ENCODE measurements around the gene COL28A1.
"Not testable (repeated sequence)": the region's sequence is repeated elsewhere in the genome, so short reads cannot be mapped to it uniquely, and the experiment has no call there.

Gene COL28A1

DNA sequence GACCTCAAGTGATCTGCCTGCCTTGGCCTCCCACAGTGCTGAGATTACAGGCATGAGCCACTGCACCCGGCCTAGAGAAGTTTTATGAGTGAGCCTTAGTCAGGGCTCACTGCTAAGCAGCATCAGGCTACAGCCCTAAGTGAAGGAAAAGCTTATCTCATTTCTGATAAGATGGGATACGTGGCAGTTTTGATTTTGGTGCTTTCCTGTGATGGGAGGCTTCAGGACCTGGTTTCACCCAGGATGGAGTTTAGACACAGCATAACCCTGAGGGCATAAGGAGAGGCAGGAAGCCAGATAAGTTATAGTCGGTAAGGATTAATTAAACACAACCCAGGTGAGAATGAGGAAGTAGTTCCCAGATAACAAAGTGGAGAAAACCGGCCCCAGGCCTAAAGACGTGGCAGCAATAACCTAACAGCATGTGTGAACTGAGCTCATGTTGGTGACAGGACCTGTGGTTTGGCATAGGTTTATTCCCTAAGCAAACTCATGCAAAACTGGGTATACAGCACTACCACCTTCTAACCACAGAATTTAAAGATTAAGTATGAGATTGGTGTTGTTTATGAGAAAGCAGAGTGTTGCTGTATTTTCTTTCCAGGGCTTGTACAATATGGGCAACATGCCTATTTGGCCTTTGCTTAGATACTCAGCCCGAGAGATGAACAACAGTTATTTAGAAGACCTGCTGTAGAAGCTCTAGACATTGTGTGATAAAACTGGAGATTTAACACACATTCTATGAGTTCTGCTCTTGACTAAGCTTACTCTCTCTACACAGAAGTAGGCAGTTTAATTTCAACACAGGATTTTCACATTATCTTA, 119.4 kb downstream of the COL28A1 start:
- DNase-seq (ENCODE audit: low read depth): no peak

DNA sequence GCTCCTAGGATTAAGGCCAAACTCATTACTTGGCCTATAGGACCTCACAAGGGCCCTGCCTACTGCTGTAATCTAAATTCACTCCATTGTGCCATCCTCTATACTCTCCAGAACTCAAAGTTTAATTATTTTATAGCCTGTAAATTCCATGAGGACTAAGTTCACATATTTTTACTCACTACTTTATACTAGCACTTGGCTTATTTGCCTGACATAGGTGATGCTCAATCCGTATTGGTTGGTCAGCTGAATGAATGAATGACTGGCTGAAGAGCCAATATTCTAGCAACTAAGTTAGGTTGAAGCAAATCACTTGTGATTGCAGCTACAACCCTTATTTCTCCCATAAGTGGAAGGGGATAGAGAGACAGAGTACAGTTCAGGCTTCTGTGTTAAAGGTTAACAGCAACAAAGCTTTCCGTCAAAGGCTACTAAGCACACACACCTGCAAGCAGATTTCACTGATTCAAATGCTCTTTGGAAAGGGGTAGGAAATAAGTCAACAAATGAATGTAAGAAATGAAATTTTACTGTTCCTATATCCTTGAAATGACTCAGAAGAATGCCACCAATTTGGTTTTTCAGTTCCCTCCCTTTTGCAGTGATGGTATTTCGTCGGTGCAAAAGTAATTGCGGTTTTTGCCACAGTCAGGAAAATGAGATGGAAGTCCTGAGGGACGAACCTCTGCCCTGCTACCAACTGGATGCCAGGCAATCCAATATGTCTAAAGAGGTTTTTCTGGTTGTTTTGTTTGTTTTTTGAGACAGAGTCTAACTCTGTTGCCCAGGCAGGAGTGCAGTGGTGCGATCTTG, 120.7 kb downstream of the COL28A1 start:
- no peak for DNase-seq (ENCODE audit: low read depth)

- no peak for DNase-seq (ENCODE audit: low read depth)
Measured at GRCh38 chr7:7408001-7408770, 127.5 kb downstream of the COL28A1 start.

DNA sequence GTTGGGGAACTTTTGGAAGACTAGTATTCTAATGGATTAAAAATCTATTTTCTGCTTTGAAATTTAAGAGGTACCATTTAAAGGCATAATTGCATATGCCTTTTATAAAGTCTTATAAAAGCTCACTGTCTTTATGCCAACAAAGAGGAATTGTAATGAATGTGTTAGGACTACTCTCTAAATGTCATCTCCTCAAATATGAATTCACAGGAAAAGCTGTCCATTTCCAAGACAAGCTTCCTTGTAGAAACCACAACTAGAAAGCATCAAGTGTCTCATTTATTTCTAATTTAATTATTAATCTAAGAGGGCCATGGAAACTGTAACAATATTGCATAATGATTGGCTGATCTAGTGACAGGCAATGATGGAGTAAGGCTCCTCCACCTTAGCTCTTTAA, 130.2 kb downstream of the COL28A1 start:
- no peak for DNase-seq (ENCODE audit: low read depth)

DNA sequence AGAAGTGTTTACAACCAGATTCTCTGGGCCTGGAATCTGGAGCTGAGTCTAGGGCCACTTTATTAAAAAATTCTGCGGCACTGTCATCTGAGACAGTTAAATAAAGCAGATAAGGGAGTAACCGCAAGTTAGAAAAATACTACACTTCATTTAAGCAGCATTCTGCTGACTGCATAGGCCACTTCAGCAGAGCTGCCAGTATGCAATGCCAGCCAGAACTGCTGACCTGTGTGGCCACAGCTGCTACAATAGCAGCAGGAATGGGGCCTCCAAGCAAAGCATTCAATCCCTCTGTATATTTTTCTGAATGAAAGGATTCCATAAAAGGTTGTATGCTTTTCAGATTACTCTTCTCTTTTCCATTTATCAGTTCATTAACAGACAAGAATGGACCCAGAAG, 136.0 kb downstream of the COL28A1 start:
- no peak for DNase-seq (ENCODE audit: low read depth)

- DNase-seq (ENCODE audit: low read depth): no peak
Measured at GRCh38 chr7:7395785-7396184, 139.9 kb downstream of the COL28A1 start.

GRCh38 chr7:7388164-7388563, 147.5 kb downstream of the COL28A1 start:
- DNase-seq (ENCODE audit: low read depth): not testable (repeated sequence)

DNA sequence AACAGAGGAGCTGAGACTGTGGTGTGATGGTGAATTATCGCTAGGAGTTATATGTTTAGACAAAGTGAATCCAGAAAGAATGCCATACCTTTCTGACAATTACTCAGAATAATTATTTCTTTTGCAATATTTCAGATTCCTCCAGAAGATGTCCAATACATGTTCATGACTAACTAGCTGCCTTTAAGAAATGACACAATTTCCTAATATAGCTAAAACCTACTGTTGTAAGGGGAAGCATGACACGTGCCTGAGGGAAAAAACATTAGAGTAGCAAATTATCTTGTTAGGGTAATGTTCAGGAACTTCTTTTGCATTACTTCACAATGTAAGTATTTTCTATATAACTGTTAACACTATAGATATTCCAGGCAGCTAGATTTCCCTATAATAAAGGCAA, 150.3 kb downstream of the COL28A1 start:
- no peak for DNase-seq (ENCODE audit: low read depth)

- DNase-seq (ENCODE audit: low read depth): no peak
Measured at GRCh38 chr7:7384228-7384627, 151.4 kb downstream of the COL28A1 start.

DNA sequence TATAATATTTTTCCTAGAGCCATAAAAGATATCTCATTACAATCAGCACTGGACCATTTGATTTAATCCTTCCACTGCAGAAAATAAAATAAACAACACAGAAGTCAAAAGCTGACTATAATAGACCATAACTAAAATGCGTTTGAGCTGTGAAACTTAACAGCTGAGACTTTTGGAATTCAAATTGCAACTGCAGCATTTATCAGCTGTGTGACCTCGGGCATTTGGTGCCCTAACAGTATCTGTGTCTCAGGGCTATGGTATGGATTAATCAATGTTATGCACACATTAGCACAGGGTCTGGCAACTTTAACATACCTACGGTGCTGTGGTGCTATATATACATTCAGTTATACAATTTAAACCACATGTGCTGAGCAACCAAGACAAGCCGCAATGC, 160.1 kb downstream of the COL28A1 start:
- DNase-seq (ENCODE audit: low read depth): no peak

- no peak for DNase-seq (ENCODE audit: low read depth)
Measured at GRCh38 chr7:7370076-7370475, 165.6 kb downstream of the COL28A1 start.

DNA sequence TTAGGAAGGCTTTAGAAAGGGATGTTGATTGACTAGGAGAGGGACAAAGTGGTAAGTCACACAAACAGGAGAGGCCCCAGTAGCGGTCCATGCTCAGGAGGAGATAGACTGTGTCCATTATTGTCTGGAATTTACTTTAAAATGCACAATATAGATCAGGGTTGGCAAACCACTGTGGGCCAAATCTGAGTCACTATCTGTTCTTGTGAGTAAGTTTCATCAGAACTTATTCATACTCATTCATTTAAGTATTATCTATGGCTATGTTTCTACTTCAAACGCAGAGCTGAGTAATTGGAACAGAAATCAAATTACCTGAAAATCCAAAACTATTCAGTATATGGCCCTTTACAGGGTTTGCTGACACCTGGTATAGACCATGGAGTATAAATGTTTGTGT, 166.5 kb downstream of the COL28A1 start:
- no peak for DNase-seq (ENCODE audit: low read depth)

GRCh38 chr7:7354674-7355073, 181.0 kb downstream of the COL28A1 start:
- DNase-seq (ENCODE audit: low read depth): no peak

GRCh38 chr7:7352845-7353244, 182.8 kb downstream of the COL28A1 start:
- DNase-seq (ENCODE audit: low read depth): no peak

DNA sequence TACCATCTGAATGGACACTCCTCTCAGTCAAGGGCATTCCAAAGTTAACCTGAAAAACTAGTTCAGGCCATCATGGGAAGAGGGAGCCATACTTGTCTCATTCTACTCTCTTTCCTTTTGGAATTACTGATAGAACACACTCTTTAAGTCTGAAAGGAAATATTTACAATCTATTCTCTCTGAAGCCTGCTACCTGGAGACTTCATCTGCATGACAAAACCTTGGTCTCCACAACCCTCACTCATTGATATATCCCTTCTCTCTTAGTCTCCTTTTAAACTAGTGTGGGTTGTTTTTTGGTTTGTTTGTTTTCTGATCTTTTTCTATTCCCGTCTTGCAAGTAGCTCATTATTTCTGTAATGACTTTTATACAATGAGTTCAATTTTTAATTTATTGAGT, 183.8 kb downstream of the COL28A1 start:
- no peak for DNase-seq (ENCODE audit: low read depth)

GRCh38 chr7:7351156-7351555, 184.5 kb downstream of the COL28A1 start:
- DNase-seq (ENCODE audit: low read depth): no peak

GRCh38 chr7:7349156-7349555, 186.5 kb downstream of the COL28A1 start:
- no peak for DNase-seq (ENCODE audit: low read depth)

- DNase-seq (ENCODE audit: low read depth): no peak
Measured at GRCh38 chr7:7347045-7347444, 188.6 kb downstream of the COL28A1 start.

- DNase-seq (ENCODE audit: low read depth): no peak
Measured at GRCh38 chr7:7344583-7344982, 191.1 kb downstream of the COL28A1 start.

DNA sequence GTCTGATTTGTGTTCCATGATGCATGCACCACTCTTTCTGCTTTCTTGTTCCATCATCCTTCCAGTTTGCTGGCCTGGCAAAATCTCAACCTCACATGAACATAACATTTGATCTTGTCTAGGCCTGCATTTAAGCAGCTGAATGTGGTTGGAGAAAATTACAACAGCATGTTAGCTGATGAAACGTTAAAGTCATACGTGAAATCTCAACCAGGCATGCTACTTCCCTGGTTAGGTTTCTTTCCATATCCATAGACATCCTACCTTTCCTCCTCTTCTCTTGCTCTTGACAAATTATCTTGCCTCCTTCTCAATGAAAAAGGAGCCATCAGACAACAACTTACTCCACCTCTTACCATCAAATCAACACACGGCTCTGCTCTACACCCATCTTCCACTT, 199.8 kb downstream of the COL28A1 start:
- DNase-seq (ENCODE audit: low read depth): no peak

GRCh38 chr7:7335215-7335614, 200.5 kb downstream of the COL28A1 start:
- DNase-seq (ENCODE audit: low read depth): no peak

DNA sequence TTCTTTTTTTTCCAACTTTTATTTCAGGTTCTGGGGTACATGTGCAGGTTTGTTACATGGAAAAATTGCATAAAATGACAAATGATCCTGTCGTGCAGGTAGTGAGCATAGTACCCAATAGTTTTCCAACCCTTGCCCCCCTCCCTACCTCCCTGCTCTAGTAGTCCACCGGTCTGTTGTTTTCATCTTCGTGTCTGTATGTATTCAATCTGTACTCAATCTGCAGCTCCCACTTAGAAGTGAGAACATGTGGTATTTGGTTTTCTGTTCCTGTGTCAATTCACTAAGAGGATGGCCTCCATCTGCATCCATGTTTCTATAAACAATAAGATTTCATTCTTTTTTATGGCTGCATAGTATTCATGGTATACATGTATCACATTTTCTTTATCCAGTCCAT, 202.1 kb downstream of the COL28A1 start:
- no peak for DNase-seq (ENCODE audit: low read depth)

DNA sequence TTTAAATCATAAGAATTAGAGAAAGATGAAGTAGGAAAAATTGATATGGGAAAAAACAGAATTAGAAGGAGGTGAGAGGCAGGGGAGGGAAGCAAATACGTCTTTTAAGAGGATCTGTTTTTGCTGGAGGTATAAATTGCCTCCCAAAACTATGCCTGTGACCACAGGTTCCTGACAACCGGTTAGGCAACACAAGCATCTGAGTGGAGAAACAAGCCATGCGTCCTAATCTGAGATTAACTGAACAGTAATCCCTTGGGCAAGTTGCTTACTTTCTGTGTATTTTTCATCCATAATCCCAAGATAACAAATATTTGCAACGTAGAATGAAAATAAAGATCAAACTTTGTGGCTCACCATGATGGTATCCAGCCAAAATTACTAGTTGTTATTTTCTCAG, 204.2 kb downstream of the COL28A1 start:
- no peak for DNase-seq (ENCODE audit: low read depth)
